NB4 (cell line): Measurements from ENCODE around the gene SNRPD3.

ENCODE experiments used
- MYC ChIP-seq: IDR thresholded peaks from 2 replicates; pipeline ENCODE4 v1.6.1; 2011; ENCODE audit warnings: low read depth, low read length
- TF ChIP-seq, protein P1 (sequence below): IDR thresholded peaks from one replicate; pipeline ENCODE4 v1.5.1; 2012; ENCODE audit warnings: low read depth, low read length

DNA sequence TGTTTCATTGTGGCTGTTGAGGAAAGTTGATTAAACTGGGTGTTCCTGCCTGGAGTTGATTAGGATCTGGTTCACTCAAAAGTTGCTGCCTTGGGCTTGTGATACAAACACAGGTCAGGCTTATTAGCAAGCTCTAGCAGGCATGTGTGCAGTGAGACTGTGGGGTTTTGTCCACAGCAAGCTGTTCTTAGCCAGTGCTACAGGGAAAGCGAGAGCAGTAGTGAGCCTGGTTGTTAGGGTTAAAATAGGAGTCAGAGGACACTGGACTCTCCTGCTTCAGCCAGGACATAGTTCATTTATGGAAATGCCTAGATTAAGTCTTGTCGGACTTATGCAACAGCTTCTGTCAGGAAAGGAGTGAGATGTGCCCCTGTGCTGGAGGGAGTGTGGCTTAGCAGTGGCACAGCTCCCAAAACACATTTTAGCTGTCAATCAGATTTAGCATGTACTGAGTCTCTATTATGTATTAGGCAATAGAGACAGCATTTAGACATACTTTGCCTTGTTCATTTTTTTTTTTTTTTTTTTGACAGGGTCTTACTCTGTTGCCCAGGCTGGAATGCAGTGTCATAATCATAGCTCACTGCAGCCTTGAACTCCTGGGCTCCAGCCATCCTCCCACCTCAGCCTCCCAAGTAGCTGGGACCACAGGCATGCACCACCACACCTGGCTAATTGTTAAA lies 8.7 kb downstream of the SNRPD3 start:
- TF ChIP-seq, protein P1, sequence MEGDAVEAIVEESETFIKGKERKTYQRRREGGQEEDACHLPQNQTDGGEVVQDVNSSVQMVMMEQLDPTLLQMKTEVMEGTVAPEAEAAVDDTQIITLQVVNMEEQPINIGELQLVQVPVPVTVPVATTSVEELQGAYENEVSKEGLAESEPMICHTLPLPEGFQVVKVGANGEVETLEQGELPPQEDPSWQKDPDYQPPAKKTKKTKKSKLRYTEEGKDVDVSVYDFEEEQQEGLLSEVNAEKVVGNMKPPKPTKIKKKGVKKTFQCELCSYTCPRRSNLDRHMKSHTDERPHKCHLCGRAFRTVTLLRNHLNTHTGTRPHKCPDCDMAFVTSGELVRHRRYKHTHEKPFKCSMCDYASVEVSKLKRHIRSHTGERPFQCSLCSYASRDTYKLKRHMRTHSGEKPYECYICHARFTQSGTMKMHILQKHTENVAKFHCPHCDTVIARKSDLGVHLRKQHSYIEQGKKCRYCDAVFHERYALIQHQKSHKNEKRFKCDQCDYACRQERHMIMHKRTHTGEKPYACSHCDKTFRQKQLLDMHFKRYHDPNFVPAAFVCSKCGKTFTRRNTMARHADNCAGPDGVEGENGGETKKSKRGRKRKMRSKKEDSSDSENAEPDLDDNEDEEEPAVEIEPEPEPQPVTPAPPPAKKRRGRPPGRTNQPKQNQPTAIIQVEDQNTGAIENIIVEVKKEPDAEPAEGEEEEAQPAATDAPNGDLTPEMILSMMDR, result no peak
- no peak for TF ChIP-seq MYC
